HEK293 (cell line): Measurements from ENCODE around the gene ZFP2.
A peak's percentile ranks its signal among the peaks of the same experiment; 100 is the strongest.

Experiments used
- CTCF ChIA-PET: fragments of 350-600 bp; formaldehyde crosslinking; extraction: SDS; loops from one replicate; lab custom pipeline; 2021; ENCODE audit warnings: antibody characterized with exemption; lab: Yijun Ruan, JAX
- POLR2A ChIA-PET: fragments of 300-600 bp; formaldehyde crosslinking; extraction: SDS; loops from one replicate; lab custom pipeline; 2020; ENCODE audit warnings: antibody characterized with exemption, inconsistent platforms; lab: Yijun Ruan, JAX
- H3K27ac ChIP-seq: fragments of 200-500 bp; sonication (Bioruptor generic); 2 replicates; pipeline ENCODE4 v1.5.1; 2014; ENCODE audit warnings: low read depth, low read length, control low read depth, inconsistent platforms; ENCODE audit errors: extremely low read depth
- H3K36me3 ChIP-seq, 2 experiments: fragments of 200-500 bp in 1 of 2; sonication (Bioruptor generic) in 1 of 2; 1 replicate in 1 of 2; 2 replicates in 1 of 2; pipeline ENCODE4 v1.5.1; 2014 to 2017; ENCODE audit warnings: inconsistent platforms in 2 of 2, low read length in 2 of 2; ENCODE audit not compliant: control insufficient read depth in 2 of 2, insufficient read depth in 1 of 2
- H3K4me1 ChIP-seq: fragments of 200-500 bp; sonication (Bioruptor generic); 2 replicates; pipeline ENCODE4 v1.5.1; 2014; ENCODE audit warnings: mild to moderate bottlenecking, low read length, inconsistent platforms; ENCODE audit not compliant: control insufficient read depth, insufficient read depth
- H3K4me3 ChIP-seq: 2 replicates; pipeline ENCODE4 v1.5.1; 2011; ENCODE audit warnings: low read depth, mild to moderate bottlenecking, control low read depth, low read length, moderate library complexity
- H3K9me3 ChIP-seq: fragments of 200-500 bp; sonication (Bioruptor generic); 2 replicates; pipeline ENCODE4 v1.5.1; 2014; ENCODE audit warnings: low read depth, low read length, inconsistent platforms; ENCODE audit not compliant: control insufficient read depth, insufficient read depth
- HOXD13 ChIP-seq: sonication (generic); formaldehyde crosslinking; IDR thresholded peaks from 2 replicates; pipeline ENCODE4 v1.8.0; 2022; ENCODE audit warnings: missing genetic modification reagents, borderline replicate concordance
- KLF1 ChIP-seq: fragments of 450-650 bp; formaldehyde crosslinking; IDR thresholded peaks from 2 replicates; pipeline ENCODE4 v1.5.1; 2016; ENCODE audit warnings: missing biosample characterization, missing genetic modification characterization
- PRDM2 ChIP-seq: fragments of 450-650 bp; formaldehyde crosslinking; IDR thresholded peaks from 2 replicates; pipeline ENCODE4 v1.5.1; 2016; ENCODE audit warnings: missing biosample characterization, missing genetic modification characterization, borderline replicate concordance
- REPIN1 ChIP-seq: fragments of 450-650 bp; formaldehyde crosslinking; IDR thresholded peaks from 2 replicates; pipeline ENCODE4 v1.5.1; 2017; ENCODE audit warnings: missing biosample characterization, missing genetic modification characterization, low read depth
- REST ChIP-seq: fragments of 450-650 bp; formaldehyde crosslinking; IDR thresholded peaks from 2 replicates; pipeline ENCODE4 v1.5.1; 2016; ENCODE audit warnings: missing biosample characterization, missing genetic modification characterization
- SCRT2 ChIP-seq: fragments of 450-650 bp; formaldehyde crosslinking; IDR thresholded peaks from 2 replicates; pipeline ENCODE4 v1.5.1; 2016; ENCODE audit warnings: missing biosample characterization, missing genetic modification characterization
- TCF7L2 ChIP-seq: IDR thresholded peaks from 2 replicates; pipeline ENCODE4 v1.6.1; 2011; ENCODE audit warnings: low read depth, mild to moderate bottlenecking, inconsistent platforms, low read length, moderate library complexity, borderline replicate concordance
- ZBTB6 ChIP-seq: fragments of 450-650 bp; formaldehyde crosslinking; IDR thresholded peaks from 2 replicates; pipeline ENCODE4 v1.5.1; 2017; ENCODE audit warnings: missing biosample characterization, missing genetic modification characterization
- ZNF132 ChIP-seq: fragments of 450-650 bp; formaldehyde crosslinking; IDR thresholded peaks from 2 replicates; pipeline ENCODE4 v1.5.1; 2017; ENCODE audit warnings: missing biosample characterization, missing genetic modification characterization, borderline replicate concordance
- ZNF133 ChIP-seq: fragments of 450-650 bp; formaldehyde crosslinking; IDR thresholded peaks from 2 replicates; pipeline ENCODE4 v1.5.1; 2016; ENCODE audit warnings: missing biosample characterization, missing genetic modification characterization
- ZNF138 ChIP-seq: fragments of 450-650 bp; formaldehyde crosslinking; IDR thresholded peaks from 2 replicates; pipeline ENCODE4 v1.5.1; 2016; ENCODE audit warnings: missing biosample characterization, missing genetic modification characterization, borderline replicate concordance
- ZNF248 ChIP-seq: fragments of 450-650 bp; formaldehyde crosslinking; IDR thresholded peaks from 2 replicates; pipeline ENCODE4 v1.5.1; 2017; ENCODE audit warnings: missing biosample characterization, missing genetic modification characterization
- ZNF274 ChIP-seq, 2 experiments: fragments of 200-500 bp in 1 of 2; fragments of 450-650 bp in 1 of 2; sonication (Bioruptor generic) in 1 of 2; formaldehyde crosslinking in 1 of 2; IDR thresholded peaks; 2 replicates each; pipeline versions ENCODE4 v1.5.1 to v1.6.1; 2014 to 2016; ENCODE audit warnings: borderline replicate concordance in 1 of 2, inconsistent platforms in 1 of 2, low read length in 1 of 2, missing biosample characterization in 1 of 2, missing genetic modification characterization in 1 of 2
- ZNF280C ChIP-seq: fragments of 450-650 bp; formaldehyde crosslinking; IDR thresholded peaks from 2 replicates; pipeline ENCODE4 v1.5.1; 2016; ENCODE audit warnings: missing biosample characterization, missing genetic modification characterization
- ZNF488 ChIP-seq: fragments of 450-650 bp; formaldehyde crosslinking; IDR thresholded peaks from 2 replicates; pipeline ENCODE4 v1.5.1; 2016; ENCODE audit warnings: missing biosample characterization, missing genetic modification characterization
- ZNF529 ChIP-seq: fragments of 450-650 bp; formaldehyde crosslinking; IDR thresholded peaks from 2 replicates; pipeline ENCODE4 v1.5.1; 2017; ENCODE audit warnings: missing genetic modification characterization, missing biosample characterization; ENCODE audit not compliant: insufficient replicate concordance
- ZNF785 ChIP-seq: fragments of 450-650 bp; formaldehyde crosslinking; IDR thresholded peaks from 2 replicates; pipeline ENCODE4 v1.5.1; 2016; ENCODE audit warnings: missing biosample characterization, missing genetic modification characterization
- ZSCAN30 ChIP-seq: fragments of 450-650 bp; IDR thresholded peaks from 2 replicates; pipeline ENCODE4 v1.5.1; 2018; ENCODE audit warnings: missing biosample characterization, mild to moderate bottlenecking, missing genetic modification characterization, moderate library complexity
- ZSCAN5A ChIP-seq: fragments of 450-650 bp; formaldehyde crosslinking; IDR thresholded peaks from 2 replicates; pipeline ENCODE4 v1.5.1; 2016; ENCODE audit warnings: missing biosample characterization, missing genetic modification characterization

ZFP2 gene

GRCh38 chr5:178941361-178941760, 45.6 kb downstream of the ZFP2 start:
- no peak overlapping the region for H3K4me3 ChIP-seq
- no peak overlapping the region for H3K27ac ChIP-seq
- H3K4me1 ChIP-seq: no peaks in the 10 kb centered on the region
- TF ChIP-seq ZNF132 (tag by site-specific recombination): no peak
- TF ChIP-seq ZNF785 (tag by site-specific recombination): no peak
- TF ChIP-seq ZBTB6: no peak
- TF ChIP-seq ZNF488 (tag by site-specific recombination): no peak
- TF ChIP-seq SCRT2 (tag by site-specific recombination): no peak
- TF ChIP-seq ZSCAN30 (tag by site-specific recombination): no peak
- TF ChIP-seq ZNF138: no peak
- TF ChIP-seq ZSCAN5A (tag by site-specific recombination): no peak
- TF ChIP-seq TCF7L2: no peak
- no peaks in the 10 kb centered on the region for H3K9me3 ChIP-seq
- H3K36me3 ChIP-seq: no peaks in the 10 kb centered on the region
- POLR2A ChIA-PET: no interaction called here
- CTCF ChIA-PET: no interaction called here

- ChIA-PET POLR2A (no interaction called here), CTCF (no interaction called here)
- Histone ChIP-seq H3K9me3 (no peaks in the 10 kb centered on the region; the same call in 1 of the 2 replicates), H3K4me3 (no peak overlapping the region), H3K27ac (no peak overlapping the region), H3K36me3 (no peaks in the 10 kb centered on the region), H3K4me1 (no peaks in the 10 kb centered on the region)
- TF ChIP-seq REPIN1 (tag by site-specific recombination) (no peak), ZNF274 (IDR thresholded peaks at IDR 0.05; ENCODE audit: low read length) (peak; percentile 70), ZNF274 (tag by site-specific recombination; IDR thresholded peaks at IDR 0.05; ENCODE audit: borderline replicate concordance) (peak; percentile 89; the same call in 1 of the 2 replicates), PRDM2 (no peak), HOXD13 (no peak), ZNF529 (tag by site-specific recombination) (no peak), ZNF248 (tag by site-specific recombination) (no peak), KLF1 (tag by site-specific recombination) (no peak), ZNF133 (tag by site-specific recombination) (no peak), ZNF280C (tag by site-specific recombination) (no peak), REST (tag by site-specific recombination) (no peak)
Measured at GRCh38 chr5:178965465-178966055, 69.8 kb downstream of the ZFP2 start.
